Mucosa of descending colon (tissue), 3 donors: ENCODE data around the gene NBAS. TPM values are rescaled to one million over a fixed set of nuclear protein-coding genes. Genes with fewer than 3 reads are reported as not detected.

Source experiments
- ATAC-seq: fragments of 200-7000 bp; cut with Tn5 transposase; one replicate; pipeline ENCODE4 v1.9.1; 2020; ENCODE audit warnings: mild to moderate bottlenecking, moderate library complexity
- DNase-seq, 3 donors: peaks; one replicate each; pipeline ENCODE4 v3.0.0-alpha.2; 2020
- H3K36me3 ChIP-seq: fragments of 200-600 bp; one replicate; pipeline ENCODE4 v1.8.0; 2021; ENCODE audit warnings: low read depth, mild to moderate bottlenecking
- H3K4me1 ChIP-seq: fragments of 200-600 bp; one replicate; pipeline ENCODE4 v1.8.0; 2021; ENCODE audit warnings: low read depth, mild to moderate bottlenecking
- H3K4me3 ChIP-seq: fragments of 200-600 bp; one replicate; pipeline ENCODE4 v1.8.0; 2021; ENCODE audit warnings: mild to moderate bottlenecking
- H3K9me3 ChIP-seq: fragments of 200-600 bp; one replicate; pipeline ENCODE4 v1.8.0; 2021; ENCODE audit warnings: mild to moderate bottlenecking
- CTCF ChIP-seq: fragments of 200-600 bp; IDR thresholded peaks from one replicate; pipeline ENCODE4 v1.8.0; 2022; ENCODE audit warnings: antibody characterized with exemption, mild to moderate bottlenecking
- intact Hi-C, 2 donors: fragments of 100-400 bp; cut with DNase I in 1 of 2; cut with micrococcal nuclease in 1 of 2; formaldehyde crosslinking; loops; one replicate each; pipeline versions ENCODE4 v1.11.0 to v1.11.1; 2022; cut with DNase I, micrococcal nuclease
- total RNA-seq, 3 donors: library from RNA; stranded (reverse); fragmentation: NEBNext Ultra II Directional in 2 of 3; extraction: Animal tissue kit (Norgen Biotek cat#: 25700) in 2 of 3; gene quantifications; one replicate each; pipeline versions ENCODE4 v1.2.1 to v1.2.4, GENCODE V29; 2021 to 2023
- donor health status: DM: no; HTN: no; CAD: no; lungs with moderate emphysema.
- donor health status: DM: no; HTN: no; CAD: no.
- donor health status: DM: no; HTN: yes; CAD: no.

The NBAS gene
- total RNA-seq, 3 donors from 2014 or later = 25.8 to 50.2 (median 32.8) TPM

GRCh38 chr2:15561574-15562344 is 625 bp upstream of the NBAS start:
- no peak for TF ChIP-seq CTCF
- peak; percentile 68 for ATAC-seq
- intact Hi-C loops = no loop called here
- Histone ChIP-seq H3K9me3 (no peaks in the 10 kb centered on the region), H3K36me3 (no peaks in the 10 kb centered on the region), H3K4me1 (peaks cover 12% of the 10 kb centered on the region), H3K4me3 (peak overlapping the region; percentile 52)
- DNase-seq = peak in 1 of 3 donors; percentile 42

GRCh38 chr2:15560140-15560987 is 770 bp downstream of the NBAS start:
- intact Hi-C loops = no loop called here
- no peaks in the 10 kb centered on the region for H3K36me3 ChIP-seq
- H3K4me3 ChIP-seq = peak overlapping the region; percentile 52
- DNase-seq = peak in 2 of 3 donors; percentile 20 to 35
- ATAC-seq = peak; percentile 56
- TF ChIP-seq CTCF = no peak
- no peaks in the 10 kb centered on the region for H3K9me3 ChIP-seq
- H3K4me1 ChIP-seq = peaks cover 12% of the 10 kb centered on the region

GRCh38 chr2:15559379-15560139 is 1.6 kb downstream of the NBAS start:
- Histone ChIP-seq H3K4me1 (peaks cover 12% of the 10 kb centered on the region), H3K4me3 (no peak overlapping the region), H3K36me3 (no peaks in the 10 kb centered on the region), H3K9me3 (no peaks in the 10 kb centered on the region)
- DNase-seq (no peak), ATAC-seq (no peak)
- no peak for TF ChIP-seq CTCF
- intact Hi-C loops = no loop called here

DNA sequence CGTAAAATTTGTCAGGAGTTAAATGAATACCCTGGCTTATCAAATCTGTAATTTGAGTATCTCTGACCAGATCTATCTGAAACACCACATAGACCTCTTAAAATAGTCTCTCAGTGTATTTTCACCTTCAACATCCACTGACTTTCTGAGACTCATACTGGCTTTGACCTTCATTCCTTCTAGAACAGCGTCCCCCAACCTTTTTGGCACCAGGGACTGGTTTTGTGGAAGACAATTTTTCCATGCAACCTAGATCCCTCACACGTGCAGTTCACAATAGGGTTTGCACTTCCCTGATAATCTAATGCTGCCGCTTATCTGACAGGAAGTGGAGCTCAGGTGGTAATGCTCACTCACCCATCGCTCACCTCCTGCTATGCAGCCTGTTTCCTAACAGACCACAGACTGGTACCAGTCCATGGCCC is 3.2 kb downstream of the NBAS start:
- no peak for DNase-seq
- intact Hi-C loops = no loop called here
- H3K4me1 ChIP-seq = peaks cover 12% of the 10 kb centered on the region
- H3K9me3 ChIP-seq = no peaks in the 10 kb centered on the region
- H3K4me3 ChIP-seq = no peak overlapping the region
- no peak for ATAC-seq
- no peaks in the 10 kb centered on the region for H3K36me3 ChIP-seq
- no peak for TF ChIP-seq CTCF

GRCh38 chr2:15556311-15556930 is 4.7 kb downstream of the NBAS start:
- H3K9me3 ChIP-seq = no peaks in the 10 kb centered on the region
- no peak for TF ChIP-seq CTCF
- no peaks in the 10 kb centered on the region for H3K36me3 ChIP-seq
- no peak overlapping the region for H3K4me3 ChIP-seq
- peaks cover 12% of the 10 kb centered on the region for H3K4me1 ChIP-seq
- no peak for ATAC-seq
- intact Hi-C loops = no loop called here
- no peak for DNase-seq
